ENCODE measurements around the gene AMACR.

DNA sequence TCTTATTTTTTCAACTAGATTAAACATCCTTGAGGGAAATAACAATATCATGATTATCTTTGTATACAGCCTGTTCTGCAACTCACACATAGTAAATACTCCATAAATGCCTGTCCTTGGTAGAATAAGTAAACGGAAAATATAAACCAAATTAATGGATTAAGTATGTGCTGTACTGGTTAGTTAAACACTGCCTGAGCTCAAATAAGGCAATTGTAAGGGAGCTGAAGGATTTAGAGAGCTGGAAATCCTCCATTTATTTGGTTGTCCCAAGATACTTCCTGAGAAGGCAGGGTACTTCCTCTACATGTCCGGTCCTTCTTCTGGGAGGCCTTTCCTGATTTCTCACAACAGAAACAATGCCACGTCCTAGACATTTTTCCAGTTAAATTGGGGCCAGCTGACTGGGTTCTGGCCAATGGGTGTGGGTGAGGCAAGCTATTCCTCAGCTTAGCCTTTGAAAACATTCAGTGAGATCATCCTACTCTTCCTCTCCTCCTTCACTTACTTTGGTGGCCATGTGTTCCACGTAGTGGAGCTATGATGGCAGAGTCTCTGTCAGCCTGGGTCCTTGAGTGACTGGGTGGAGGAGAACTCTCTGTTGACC, 43.6 kb upstream of the AMACR start:
- TF ChIP-seq, protein P1, sequence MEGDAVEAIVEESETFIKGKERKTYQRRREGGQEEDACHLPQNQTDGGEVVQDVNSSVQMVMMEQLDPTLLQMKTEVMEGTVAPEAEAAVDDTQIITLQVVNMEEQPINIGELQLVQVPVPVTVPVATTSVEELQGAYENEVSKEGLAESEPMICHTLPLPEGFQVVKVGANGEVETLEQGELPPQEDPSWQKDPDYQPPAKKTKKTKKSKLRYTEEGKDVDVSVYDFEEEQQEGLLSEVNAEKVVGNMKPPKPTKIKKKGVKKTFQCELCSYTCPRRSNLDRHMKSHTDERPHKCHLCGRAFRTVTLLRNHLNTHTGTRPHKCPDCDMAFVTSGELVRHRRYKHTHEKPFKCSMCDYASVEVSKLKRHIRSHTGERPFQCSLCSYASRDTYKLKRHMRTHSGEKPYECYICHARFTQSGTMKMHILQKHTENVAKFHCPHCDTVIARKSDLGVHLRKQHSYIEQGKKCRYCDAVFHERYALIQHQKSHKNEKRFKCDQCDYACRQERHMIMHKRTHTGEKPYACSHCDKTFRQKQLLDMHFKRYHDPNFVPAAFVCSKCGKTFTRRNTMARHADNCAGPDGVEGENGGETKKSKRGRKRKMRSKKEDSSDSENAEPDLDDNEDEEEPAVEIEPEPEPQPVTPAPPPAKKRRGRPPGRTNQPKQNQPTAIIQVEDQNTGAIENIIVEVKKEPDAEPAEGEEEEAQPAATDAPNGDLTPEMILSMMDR (IDR thresholded peaks at IDR 0.05) = no peak
- no peak for TF ChIP-seq POLR2AphosphoS5 (IDR thresholded peaks at IDR 0.05; ENCODE audit: low read depth, low read length)
- no peak for TF ChIP-seq TCF7L2 (IDR thresholded peaks at IDR 0.05; ENCODE audit: low read depth, low read length)
- TF ChIP-seq, protein P2, sequence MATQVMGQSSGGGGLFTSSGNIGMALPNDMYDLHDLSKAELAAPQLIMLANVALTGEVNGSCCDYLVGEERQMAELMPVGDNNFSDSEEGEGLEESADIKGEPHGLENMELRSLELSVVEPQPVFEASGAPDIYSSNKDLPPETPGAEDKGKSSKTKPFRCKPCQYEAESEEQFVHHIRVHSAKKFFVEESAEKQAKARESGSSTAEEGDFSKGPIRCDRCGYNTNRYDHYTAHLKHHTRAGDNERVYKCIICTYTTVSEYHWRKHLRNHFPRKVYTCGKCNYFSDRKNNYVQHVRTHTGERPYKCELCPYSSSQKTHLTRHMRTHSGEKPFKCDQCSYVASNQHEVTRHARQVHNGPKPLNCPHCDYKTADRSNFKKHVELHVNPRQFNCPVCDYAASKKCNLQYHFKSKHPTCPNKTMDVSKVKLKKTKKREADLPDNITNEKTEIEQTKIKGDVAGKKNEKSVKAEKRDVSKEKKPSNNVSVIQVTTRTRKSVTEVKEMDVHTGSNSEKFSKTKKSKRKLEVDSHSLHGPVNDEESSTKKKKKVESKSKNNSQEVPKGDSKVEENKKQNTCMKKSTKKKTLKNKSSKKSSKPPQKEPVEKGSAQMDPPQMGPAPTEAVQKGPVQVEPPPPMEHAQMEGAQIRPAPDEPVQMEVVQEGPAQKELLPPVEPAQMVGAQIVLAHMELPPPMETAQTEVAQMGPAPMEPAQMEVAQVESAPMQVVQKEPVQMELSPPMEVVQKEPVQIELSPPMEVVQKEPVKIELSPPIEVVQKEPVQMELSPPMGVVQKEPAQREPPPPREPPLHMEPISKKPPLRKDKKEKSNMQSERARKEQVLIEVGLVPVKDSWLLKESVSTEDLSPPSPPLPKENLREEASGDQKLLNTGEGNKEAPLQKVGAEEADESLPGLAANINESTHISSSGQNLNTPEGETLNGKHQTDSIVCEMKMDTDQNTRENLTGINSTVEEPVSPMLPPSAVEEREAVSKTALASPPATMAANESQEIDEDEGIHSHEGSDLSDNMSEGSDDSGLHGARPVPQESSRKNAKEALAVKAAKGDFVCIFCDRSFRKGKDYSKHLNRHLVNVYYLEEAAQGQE (IDR thresholded peaks at IDR 0.05; ENCODE audit: insufficient read depth in 1 of 2, low read depth in 2 of 2, low read length in 1 of 2) = no peak
- no peak for TF ChIP-seq SIN3A (IDR thresholded peaks at IDR 0.05; ENCODE audit: borderline replicate concordance, insufficient read depth, low read depth, low read length)

Data from Panc1 (cell line).